Colonic mucosa (tissue), 4 donors: ENCODE data around the gene CALCOCO1. TPM values are rescaled to one million over a fixed set of nuclear protein-coding genes. Genes with fewer than 3 reads are reported as not detected.

Experiments used
- DNase-seq: peaks from one replicate; pipeline ENCODE4 v3.0.0-alpha.2; 2020
- H3K27ac ChIP-seq: fragments of 200-600 bp; one replicate; pipeline ENCODE4 v1.8.0; 2021
- H3K27me3 ChIP-seq: fragments of 200-600 bp; one replicate; pipeline ENCODE4 v1.8.0; 2021
- H3K36me3 ChIP-seq: fragments of 200-600 bp; one replicate; pipeline ENCODE4 v1.8.0; 2021
- H3K4me1 ChIP-seq: fragments of 200-600 bp; one replicate; pipeline ENCODE4 v1.8.0; 2021; ENCODE audit warnings: mild to moderate bottlenecking
- H3K4me3 ChIP-seq: fragments of 200-600 bp; one replicate; pipeline ENCODE4 v1.8.0; 2021
- H3K9ac ChIP-seq, 2 donors: one replicate each; pipeline ENCODE4 v1.7.0; 2013; ENCODE audit warnings: control low read depth in 2 of 2, low read depth in 2 of 2, low read length in 2 of 2
- H3K9me3 ChIP-seq: fragments of 200-600 bp; one replicate; pipeline ENCODE4 v1.8.0; 2021
- CTCF ChIP-seq: fragments of 200-600 bp; IDR thresholded peaks from one replicate; pipeline ENCODE4 v1.8.0; 2022; ENCODE audit warnings: antibody characterized with exemption, mild to moderate bottlenecking
- intact Hi-C: fragments of 100-400 bp; cut with DNase I; formaldehyde crosslinking; loops from one replicate; pipeline ENCODE4 v1.14.1; 2022
- total RNA-seq, 2 donors: library from RNA; stranded (reverse); fragmentation: NEBNext Ultra II Directional in 1 of 2; extraction: Animal tissue kit (Norgen Biotek cat#: 25700) in 1 of 2; gene quantifications; one replicate each; pipeline ENCODE4 v1.2.1, GENCODE V29; 2021
- donor health status: healthy.
- donor health status: DM: no; HTN: no; CAD: no.
- donor health status: DM: no; HTN: no; CAD: no.

Gene CALCOCO1
- total RNA-seq, 2 donors from 2014 or later: 36.0 to 64.5 TPM

GRCh38 chr12:53667080-53667479, 60.2 kb downstream of the CALCOCO1 start:
- Histone ChIP-seq H3K9me3 (no peaks in the 10 kb centered on the region), H3K4me1 (no peaks in the 10 kb centered on the region), H3K4me3 (no peak overlapping the region), H3K27me3 (no peaks in the 10 kb centered on the region), H3K36me3 (peaks cover 4% of the 10 kb centered on the region), H3K27ac (no peak overlapping the region), H3K9ac (no peak overlapping the region)
- no peak for DNase-seq
- intact Hi-C loops: no loop called here
- no peak for TF ChIP-seq CTCF

- H3K4me3 ChIP-seq: no peak overlapping the region
- no peak overlapping the region for H3K9ac ChIP-seq
- peaks cover 4% of the 10 kb centered on the region for H3K36me3 ChIP-seq
- H3K9me3 ChIP-seq: no peaks in the 10 kb centered on the region
- H3K27me3 ChIP-seq: no peaks in the 10 kb centered on the region
- intact Hi-C loops: no loop called here
- TF ChIP-seq CTCF: no peak
- peaks cover 5% of the 10 kb centered on the region for H3K4me1 ChIP-seq
- no peak for DNase-seq
- no peak overlapping the region for H3K27ac ChIP-seq
Observed at GRCh38 chr12:53664936-53665335, 62.3 kb downstream of the CALCOCO1 start.

GRCh38 chr12:53664191-53664590, 63.1 kb downstream of the CALCOCO1 start:
- H3K4me3 ChIP-seq: no peak overlapping the region
- intact Hi-C loops: no loop called here
- H3K9me3 ChIP-seq: no peaks in the 10 kb centered on the region
- TF ChIP-seq CTCF: no peak
- H3K27ac ChIP-seq: no peak overlapping the region
- H3K36me3 ChIP-seq: peaks cover 4% of the 10 kb centered on the region
- no peak overlapping the region for H3K9ac ChIP-seq
- peaks cover 7% of the 10 kb centered on the region for H3K4me1 ChIP-seq
- no peak for DNase-seq
- no peaks in the 10 kb centered on the region for H3K27me3 ChIP-seq

- H3K36me3 ChIP-seq: no peaks in the 10 kb centered on the region
- H3K9ac ChIP-seq: peak overlapping the region; percentile 12 to 61
- H3K4me3 ChIP-seq: no peak overlapping the region
- intact Hi-C loops: no loop called here
- H3K4me1 ChIP-seq: peaks cover 17% of the 10 kb centered on the region
- peak overlapping the region; percentile 90 for H3K27ac ChIP-seq
- no peaks in the 10 kb centered on the region for H3K9me3 ChIP-seq
- DNase-seq: peak; percentile 27
- no peak for TF ChIP-seq CTCF
- H3K27me3 ChIP-seq: no peaks in the 10 kb centered on the region
Observed at GRCh38 chr12:53660041-53660440, 67.2 kb downstream of the CALCOCO1 start.

GRCh38 chr12:53659571-53659981, 67.7 kb downstream of the CALCOCO1 start:
- TF ChIP-seq CTCF: no peak
- H3K4me3 ChIP-seq: no peak overlapping the region
- peaks cover 17% of the 10 kb centered on the region for H3K4me1 ChIP-seq

More at GRCh38 chr12:53659571-53659981, 67.7 kb downstream of the CALCOCO1 start:
- DNase-seq: peak; percentile 44
- Histone ChIP-seq H3K9me3 (no peaks in the 10 kb centered on the region), H3K27me3 (no peaks in the 10 kb centered on the region), H3K9ac (peak overlapping the region in 1 of 2 donors; percentile 61), H3K36me3 (no peaks in the 10 kb centered on the region), H3K27ac (peak overlapping the region; percentile 90)
- intact Hi-C loops: no loop called here
